ENCODE data around the gene MGME1. TPM values are rescaled to one million over a fixed set of nuclear protein-coding genes. Genes with fewer than 3 reads are reported as not detected.

The MGME1 gene, protein sequence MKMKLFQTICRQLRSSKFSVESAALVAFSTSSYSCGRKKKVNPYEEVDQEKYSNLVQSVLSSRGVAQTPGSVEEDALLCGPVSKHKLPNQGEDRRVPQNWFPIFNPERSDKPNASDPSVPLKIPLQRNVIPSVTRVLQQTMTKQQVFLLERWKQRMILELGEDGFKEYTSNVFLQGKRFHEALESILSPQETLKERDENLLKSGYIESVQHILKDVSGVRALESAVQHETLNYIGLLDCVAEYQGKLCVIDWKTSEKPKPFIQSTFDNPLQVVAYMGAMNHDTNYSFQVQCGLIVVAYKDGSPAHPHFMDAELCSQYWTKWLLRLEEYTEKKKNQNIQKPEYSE
- total RNA-seq (2022) (10.5 TPM in 2 replicates), Bru-seq, nascent RNA (percentile 74 among the genes with signal in this experiment), BruChase-seq, experiment 1, labeled RNA remaining after a 6-hour chase (percentile 63 among the genes with signal in this experiment), BruChase-seq, experiment 2, labeled RNA remaining after a 2-hour chase (percentile 74 among the genes with signal in this experiment)
- long read RNA-seq, partial matches to known transcripts, result 3 of 8 reads
- long read RNA-seq, other reads (novel, unspliced or antisense), result 3 of 8 reads

DNA sequence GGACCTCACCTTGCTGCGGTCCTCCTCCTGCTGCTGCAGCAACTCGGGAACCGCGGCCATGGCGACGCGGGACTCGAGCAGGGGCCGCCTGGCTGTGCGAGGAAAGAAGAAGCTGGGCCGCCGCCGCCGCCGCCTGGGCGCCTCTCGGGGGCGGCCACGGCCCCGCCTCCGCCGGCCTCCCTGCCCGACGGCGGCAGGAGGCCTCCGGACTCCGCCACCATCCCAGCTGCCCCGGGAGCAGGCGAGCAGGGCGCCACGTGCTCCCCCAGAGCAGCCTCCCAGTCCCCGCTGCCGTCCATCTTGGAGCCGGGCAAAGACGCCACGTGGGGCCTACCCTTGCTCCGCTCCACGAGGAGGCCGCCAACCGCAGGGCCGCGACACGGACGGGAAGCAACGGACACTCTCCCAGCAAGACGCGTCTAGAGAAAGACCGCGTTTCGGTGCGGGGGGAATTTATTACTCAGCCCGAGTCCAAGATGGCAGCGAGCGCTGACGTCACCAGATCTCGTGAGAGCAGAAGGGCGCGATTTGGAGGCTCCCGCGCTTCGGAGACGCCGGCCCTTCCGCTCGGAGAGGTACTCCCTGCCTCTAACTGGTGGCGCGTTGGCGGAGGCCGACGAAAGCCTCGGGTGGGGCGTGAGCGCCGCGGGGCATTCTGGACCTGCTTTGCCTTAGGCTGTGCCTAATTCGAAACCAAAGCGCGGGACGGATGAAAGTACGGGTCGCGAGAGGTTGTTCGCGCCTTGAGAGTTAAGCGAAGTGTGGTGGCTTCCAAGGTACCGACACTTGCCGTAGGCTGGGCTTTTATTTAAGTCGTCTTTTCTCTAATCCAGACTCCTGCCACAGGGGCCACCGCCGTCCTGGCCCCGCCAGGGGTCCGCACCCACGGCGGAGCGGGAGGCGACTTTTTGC lies at the start of gene MGME1, which contains the start of gene SNX5:
Gene MGME1, plus strand, starts transcription at position 653 of the 912 bp plus-strand sequence. CDS start 842 bp downstream, outside the sequence.
Gene SNX5, minus strand, starts transcription at position 429 of the 912 bp plus-strand sequence. Its CDS starts 369 bp downstream, at position 60.
- Mint-ChIP-seq H3K27me3 (ENCODE audit: unreplicated experiment) (no peaks in the 10 kb centered on the region), H3K36me3 (ENCODE audit: insufficient read depth, unreplicated experiment) (peaks cover 47% of the 10 kb centered on the region), H3K4me1 (ENCODE audit: low read depth, unreplicated experiment) (no peaks in the 10 kb centered on the region), H3K4me3 (ENCODE audit: low read depth, unreplicated experiment) (peak within 1 kb of the TSS; percentile 72), H3K27ac (ENCODE audit: unreplicated experiment) (peak within 1 kb of the TSS; percentile 84), H3K9me3 (ENCODE audit: low read depth, unreplicated experiment) (no peaks in the 10 kb centered on the region)
- DNase-seq, result peak; percentile 91
- CTCF ChIA-PET, result no interaction called here
- BruUV-seq (replicated peaks), result no TSS peak
- TF ChIP-seq, protein P1, sequence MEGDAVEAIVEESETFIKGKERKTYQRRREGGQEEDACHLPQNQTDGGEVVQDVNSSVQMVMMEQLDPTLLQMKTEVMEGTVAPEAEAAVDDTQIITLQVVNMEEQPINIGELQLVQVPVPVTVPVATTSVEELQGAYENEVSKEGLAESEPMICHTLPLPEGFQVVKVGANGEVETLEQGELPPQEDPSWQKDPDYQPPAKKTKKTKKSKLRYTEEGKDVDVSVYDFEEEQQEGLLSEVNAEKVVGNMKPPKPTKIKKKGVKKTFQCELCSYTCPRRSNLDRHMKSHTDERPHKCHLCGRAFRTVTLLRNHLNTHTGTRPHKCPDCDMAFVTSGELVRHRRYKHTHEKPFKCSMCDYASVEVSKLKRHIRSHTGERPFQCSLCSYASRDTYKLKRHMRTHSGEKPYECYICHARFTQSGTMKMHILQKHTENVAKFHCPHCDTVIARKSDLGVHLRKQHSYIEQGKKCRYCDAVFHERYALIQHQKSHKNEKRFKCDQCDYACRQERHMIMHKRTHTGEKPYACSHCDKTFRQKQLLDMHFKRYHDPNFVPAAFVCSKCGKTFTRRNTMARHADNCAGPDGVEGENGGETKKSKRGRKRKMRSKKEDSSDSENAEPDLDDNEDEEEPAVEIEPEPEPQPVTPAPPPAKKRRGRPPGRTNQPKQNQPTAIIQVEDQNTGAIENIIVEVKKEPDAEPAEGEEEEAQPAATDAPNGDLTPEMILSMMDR (IDR thresholded peaks at IDR 0.05; ENCODE audit: unreplicated experiment), result no peak
- intact Hi-C loops (cut with micrococcal nuclease; ENCODE audit: unreplicated experiment), result no loop called here

DNA sequence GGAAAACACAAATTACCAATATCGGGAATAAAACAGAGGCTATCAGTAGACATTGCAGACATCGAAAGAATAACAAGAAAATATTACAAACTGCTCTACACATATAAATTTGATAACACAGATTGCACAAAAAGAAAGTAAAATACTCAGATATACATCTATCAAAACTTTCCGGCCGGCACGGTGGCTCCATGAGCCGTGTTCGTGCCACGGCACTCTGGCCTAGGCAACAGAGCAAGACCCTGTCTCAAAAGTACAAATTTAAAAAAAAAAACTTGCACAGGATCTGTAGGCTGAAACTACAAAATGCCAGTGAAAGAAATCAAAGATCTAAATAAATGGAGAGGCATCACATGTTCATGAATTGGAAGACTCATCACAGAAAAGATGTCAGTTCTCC lies 49.7 kb upstream of the MGME1 start:
- Mint-ChIP-seq H3K27ac (ENCODE audit: unreplicated experiment) (no peak overlapping the region), H3K27me3 (ENCODE audit: unreplicated experiment) (no peaks in the 10 kb centered on the region), H3K4me1 (ENCODE audit: low read depth, unreplicated experiment) (no peaks in the 10 kb centered on the region), H3K4me3 (ENCODE audit: low read depth, unreplicated experiment) (no peak overlapping the region), H3K36me3 (ENCODE audit: insufficient read depth, unreplicated experiment) (no peaks in the 10 kb centered on the region), H3K9me3 (ENCODE audit: low read depth, unreplicated experiment) (no peaks in the 10 kb centered on the region)
- no TSS peak for BruUV-seq (replicated peaks)
- DNase-seq, result no peak
- intact Hi-C loops (cut with micrococcal nuclease; ENCODE audit: unreplicated experiment), result no loop called here
- CTCF ChIA-PET, result no interaction called here
- TF ChIP-seq, protein P1 (IDR thresholded peaks at IDR 0.05; ENCODE audit: unreplicated experiment), result no peak

DNA sequence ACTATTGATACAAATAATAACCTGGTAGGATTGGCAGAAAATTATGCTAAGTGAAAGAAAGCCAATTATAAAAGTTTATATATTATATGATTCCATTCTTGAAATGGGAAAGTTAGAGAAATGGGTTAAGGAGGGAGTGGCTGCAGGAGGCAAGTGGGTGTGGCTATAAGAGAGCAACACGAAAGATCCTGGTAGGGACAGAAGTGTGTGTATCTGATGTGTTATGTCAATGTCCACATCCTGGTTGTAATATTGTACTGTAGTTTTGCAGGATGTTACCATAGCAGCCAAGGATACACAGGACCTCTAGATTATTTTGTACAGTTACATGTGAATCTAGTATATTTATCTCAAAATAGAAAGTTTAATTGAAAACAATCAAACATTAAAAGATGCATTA lies 47.0 kb upstream of the MGME1 start:
- BruUV-seq (replicated peaks), result no TSS peak
- intact Hi-C loops (cut with micrococcal nuclease; ENCODE audit: unreplicated experiment), result no loop called here
- TF ChIP-seq, protein P1 (IDR thresholded peaks at IDR 0.05; ENCODE audit: unreplicated experiment), result no peak
- Mint-ChIP-seq H3K36me3 (ENCODE audit: insufficient read depth, unreplicated experiment) (no peaks in the 10 kb centered on the region), H3K4me3 (ENCODE audit: low read depth, unreplicated experiment) (no peak overlapping the region), H3K27ac (ENCODE audit: unreplicated experiment) (no peak overlapping the region), H3K9me3 (ENCODE audit: low read depth, unreplicated experiment) (no peaks in the 10 kb centered on the region), H3K4me1 (ENCODE audit: low read depth, unreplicated experiment) (no peaks in the 10 kb centered on the region), H3K27me3 (ENCODE audit: unreplicated experiment) (no peaks in the 10 kb centered on the region)
- no peak for DNase-seq
- CTCF ChIA-PET, result no interaction called here

DNA sequence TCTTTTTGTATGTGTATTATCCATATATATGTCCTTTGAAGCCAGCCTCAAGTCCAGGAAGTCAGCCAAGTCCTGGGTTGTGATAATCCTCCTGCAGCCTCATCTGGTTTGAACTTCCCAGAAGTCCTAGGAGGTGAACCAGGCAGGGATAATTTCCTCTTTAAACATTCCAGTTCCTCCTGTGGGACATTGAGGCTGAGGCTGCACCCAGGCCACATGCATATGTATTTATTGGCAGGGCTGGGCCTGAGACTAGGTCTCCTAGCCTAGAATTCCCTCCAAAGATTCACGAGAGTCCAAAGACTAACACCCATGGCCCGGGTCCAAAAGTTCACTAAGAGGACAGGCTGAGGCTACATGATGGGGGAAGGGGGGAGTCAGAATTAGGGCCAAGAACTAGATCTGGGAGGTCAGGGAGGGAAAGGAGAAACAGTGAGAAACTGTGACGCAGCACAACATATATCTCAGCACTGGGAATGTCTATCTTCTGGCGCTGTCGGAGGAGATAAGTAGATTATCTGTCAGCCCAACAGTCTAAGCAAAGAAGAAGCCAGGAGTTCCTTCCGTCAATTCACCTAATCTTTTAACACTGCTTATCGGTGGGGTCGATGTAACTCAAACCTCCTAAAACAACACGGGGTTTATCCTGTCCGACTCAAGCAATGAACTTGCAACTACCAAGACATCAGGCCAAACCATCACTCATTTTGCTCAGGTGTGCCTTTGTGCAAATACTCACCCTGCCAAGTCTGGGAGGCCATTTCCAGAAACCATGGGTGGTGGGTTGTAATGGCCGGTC lies 43.5 kb upstream of the MGME1 start:
- no TSS peak for BruUV-seq (replicated peaks)
- H3K36me3 Mint-ChIP-seq (ENCODE audit: insufficient read depth, unreplicated experiment), result no peaks in the 10 kb centered on the region
- DNase-seq, result no peak
- no peak overlapping the region for H3K27ac Mint-ChIP-seq (ENCODE audit: unreplicated experiment)
- CTCF ChIA-PET, result no interaction called here
- intact Hi-C loops (cut with micrococcal nuclease; ENCODE audit: unreplicated experiment), result no loop called here
- TF ChIP-seq, protein P1 (IDR thresholded peaks at IDR 0.05; ENCODE audit: unreplicated experiment), result no peak
- no peaks in the 10 kb centered on the region for H3K9me3 Mint-ChIP-seq (ENCODE audit: low read depth, unreplicated experiment)
- no peaks in the 10 kb centered on the region for H3K4me1 Mint-ChIP-seq (ENCODE audit: low read depth, unreplicated experiment)
- H3K4me3 Mint-ChIP-seq (ENCODE audit: low read depth, unreplicated experiment), result no peak overlapping the region
- no peaks in the 10 kb centered on the region for H3K27me3 Mint-ChIP-seq (ENCODE audit: unreplicated experiment)
